ENCODE data around the gene CLDN19.
A peak's percentile ranks its signal among the peaks of the same experiment; 100 is the strongest.

The CLDN19 gene, protein sequence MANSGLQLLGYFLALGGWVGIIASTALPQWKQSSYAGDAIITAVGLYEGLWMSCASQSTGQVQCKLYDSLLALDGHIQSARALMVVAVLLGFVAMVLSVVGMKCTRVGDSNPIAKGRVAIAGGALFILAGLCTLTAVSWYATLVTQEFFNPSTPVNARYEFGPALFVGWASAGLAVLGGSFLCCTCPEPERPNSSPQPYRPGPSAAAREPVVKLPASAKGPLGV

DNA sequence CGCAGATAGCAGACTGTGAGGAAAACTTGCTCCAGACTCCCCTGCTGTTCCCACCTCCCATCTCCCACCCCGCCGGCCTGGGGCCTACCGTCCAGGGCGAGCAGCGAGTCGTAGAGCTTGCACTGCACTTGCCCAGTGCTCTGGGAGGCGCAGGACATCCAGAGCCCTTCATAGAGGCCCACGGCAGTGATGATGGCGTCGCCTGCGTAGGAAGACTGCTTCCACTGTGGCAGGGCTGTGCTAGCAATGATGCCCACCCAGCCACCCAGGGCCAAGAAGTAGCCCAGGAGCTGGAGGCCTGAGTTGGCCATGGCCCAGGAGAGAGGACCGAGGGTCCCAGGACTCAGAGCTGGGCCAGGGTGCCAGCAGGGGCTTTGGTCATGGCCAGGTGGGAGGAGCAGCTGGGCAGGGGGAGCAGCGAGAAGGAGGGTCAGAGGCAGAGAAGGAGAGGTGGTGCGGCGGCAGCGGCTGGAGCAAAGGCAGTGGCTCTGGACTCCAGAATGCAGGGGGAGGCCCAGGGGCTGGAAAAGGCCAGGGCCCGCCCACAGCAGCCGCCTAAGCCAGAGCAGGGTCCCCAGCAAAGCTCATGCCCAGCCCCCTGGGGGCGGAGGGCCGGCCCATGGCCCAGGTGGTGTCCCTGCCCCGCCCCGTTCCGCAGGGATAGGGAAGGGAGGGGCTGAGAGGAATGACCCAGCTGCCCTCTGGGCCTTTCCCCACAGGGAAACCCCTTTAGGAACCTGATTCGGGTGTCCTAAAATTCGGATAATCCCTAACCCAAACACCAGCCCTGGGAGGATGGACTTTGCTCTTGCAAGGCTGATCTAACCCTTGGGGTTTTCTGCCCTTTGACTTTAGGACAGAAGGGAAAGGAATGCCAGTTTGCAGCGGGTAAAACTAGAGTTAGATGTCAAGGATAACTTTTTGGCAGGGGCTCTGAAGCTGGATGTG is at the start of gene CLDN19:
TSS of gene CLDN19 (minus strand) at position 484 of the 948 bp plus-strand sequence. CDS start at position 311, 173 bp downstream.
- DNase-seq (ENCODE audit: low read depth in 3 of 3): no peak

GRCh38 chr1:42788021-42788420 is 48.0 kb upstream of the CLDN19 start:
- DNase-seq (ENCODE audit: low read depth in 3 of 3): no peak

DNA sequence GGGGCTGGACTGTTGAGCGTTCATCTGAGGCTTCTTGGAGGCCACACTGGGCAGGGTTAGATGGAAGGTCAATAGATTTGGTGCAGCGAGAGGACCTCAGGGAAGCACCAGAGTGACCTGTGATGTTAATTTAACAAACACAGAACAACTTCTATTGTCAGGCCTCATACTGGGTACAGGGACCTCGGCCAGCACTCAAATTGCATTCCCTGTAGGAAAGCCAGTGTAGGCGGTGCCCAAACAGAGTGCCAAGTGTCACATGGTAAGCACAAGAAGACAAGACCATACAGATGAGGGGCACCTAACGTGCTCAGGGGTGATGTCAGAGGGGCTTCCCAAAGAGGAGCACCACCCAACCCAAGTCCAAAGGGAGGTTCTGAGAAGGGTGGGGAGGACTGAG is 46.1 kb upstream of the CLDN19 start:
- DNase-seq (ENCODE audit: low read depth in 3 of 3): no peak

DNA sequence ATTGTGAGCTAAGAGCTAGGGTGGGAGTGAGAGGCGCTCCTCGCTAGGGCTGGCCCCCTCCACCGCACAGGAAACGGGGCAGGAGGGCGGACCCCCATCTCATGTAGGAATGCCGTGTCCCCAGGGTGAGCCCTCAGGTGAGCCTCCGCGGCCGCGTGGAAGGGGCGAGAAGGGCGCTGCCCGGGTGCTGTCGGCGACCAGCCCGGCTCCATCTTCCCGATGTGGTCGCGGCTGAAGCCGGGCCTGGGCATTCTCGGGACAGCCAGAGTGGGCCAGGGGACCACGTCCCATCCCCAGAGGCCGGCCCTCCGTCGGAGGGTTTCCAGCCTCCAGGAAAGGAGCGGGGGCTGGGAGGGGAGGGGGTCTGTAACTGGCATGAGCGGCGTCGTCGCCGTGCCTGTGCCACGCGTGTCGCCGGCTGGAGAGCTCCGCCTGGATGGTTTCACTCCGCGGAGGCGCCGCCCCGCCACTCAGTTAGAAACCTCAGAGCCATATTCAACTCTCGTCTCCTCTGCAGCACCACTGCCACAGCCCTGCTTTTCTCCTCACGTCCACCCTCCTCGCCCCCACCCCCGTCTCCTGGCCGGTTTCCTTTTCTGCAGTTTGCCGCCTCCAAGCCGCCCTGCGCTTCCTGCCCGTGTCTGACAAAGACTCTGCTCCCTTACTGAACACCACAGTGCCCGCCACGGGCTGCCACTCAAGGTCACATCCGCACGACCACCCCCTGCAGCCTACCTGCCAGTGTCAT is 45.1 kb upstream of the CLDN19 start, which contains the start of gene TMEM269:
TSS of gene TMEM269 (plus strand) at position 46 of the 748 bp plus-strand sequence. CDS start 4,903 bp downstream, outside the sequence.
- peak in 1 of 3 donors; percentile 30 for DNase-seq (ENCODE audit: low read depth in 3 of 3)

DNA sequence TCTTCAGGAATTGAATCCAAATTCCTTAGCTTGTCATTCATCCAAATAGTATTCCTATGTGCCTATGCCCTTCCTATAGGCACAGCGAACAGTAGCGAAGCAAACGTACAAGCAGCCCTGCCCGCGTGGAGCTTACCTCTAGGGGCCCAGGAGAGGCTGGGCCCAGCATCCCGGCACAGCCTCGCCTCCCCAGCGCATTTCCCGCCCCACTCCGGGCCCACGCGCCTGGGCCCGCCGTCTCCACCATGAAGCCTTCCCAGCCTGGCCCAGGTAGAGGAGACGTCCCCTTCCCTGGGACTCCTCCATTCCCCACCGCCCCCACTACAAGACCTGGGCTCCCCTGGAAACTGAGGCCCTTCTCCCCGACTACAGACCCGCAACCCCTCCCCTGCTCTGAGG is 44.5 kb upstream of the CLDN19 start:
- no peak for DNase-seq (ENCODE audit: low read depth in 3 of 3)

GRCh38 chr1:42783092-42783491 is 43.1 kb upstream of the CLDN19 start:
- DNase-seq (ENCODE audit: low read depth in 3 of 3): no peak

DNA sequence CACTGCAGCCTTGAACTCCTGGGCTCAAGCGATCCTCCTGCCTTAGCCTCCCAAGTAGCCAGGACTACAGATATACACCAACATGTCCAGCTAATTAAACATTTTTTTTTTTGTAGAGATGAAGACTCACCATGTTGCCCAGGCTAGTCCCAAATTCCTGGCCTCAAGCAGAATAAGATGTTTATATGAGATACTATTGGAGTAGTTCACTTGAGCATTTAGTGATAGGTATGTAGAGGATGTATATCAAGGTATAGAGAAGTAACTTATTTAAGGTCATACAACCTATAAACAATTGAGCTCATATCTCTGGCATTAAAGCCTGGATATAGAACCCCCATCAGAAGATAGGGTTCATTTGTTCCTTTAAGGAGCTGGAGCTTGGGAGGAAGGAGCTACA is 40.1 kb upstream of the CLDN19 start:
- DNase-seq (ENCODE audit: low read depth in 3 of 3): no peak

GRCh38 chr1:42779725-42780124 is 39.7 kb upstream of the CLDN19 start:
- no peak for DNase-seq (ENCODE audit: low read depth in 3 of 3)

- no peak for DNase-seq (ENCODE audit: low read depth in 3 of 3)
These were observed 37.8 kb upstream of the CLDN19 start for GRCh38 chr1:42777852-42778251.

- no peak for DNase-seq (ENCODE audit: low read depth in 3 of 3)
These were observed 36.5 kb upstream of the CLDN19 start for GRCh38 chr1:42776502-42776901.

DNA sequence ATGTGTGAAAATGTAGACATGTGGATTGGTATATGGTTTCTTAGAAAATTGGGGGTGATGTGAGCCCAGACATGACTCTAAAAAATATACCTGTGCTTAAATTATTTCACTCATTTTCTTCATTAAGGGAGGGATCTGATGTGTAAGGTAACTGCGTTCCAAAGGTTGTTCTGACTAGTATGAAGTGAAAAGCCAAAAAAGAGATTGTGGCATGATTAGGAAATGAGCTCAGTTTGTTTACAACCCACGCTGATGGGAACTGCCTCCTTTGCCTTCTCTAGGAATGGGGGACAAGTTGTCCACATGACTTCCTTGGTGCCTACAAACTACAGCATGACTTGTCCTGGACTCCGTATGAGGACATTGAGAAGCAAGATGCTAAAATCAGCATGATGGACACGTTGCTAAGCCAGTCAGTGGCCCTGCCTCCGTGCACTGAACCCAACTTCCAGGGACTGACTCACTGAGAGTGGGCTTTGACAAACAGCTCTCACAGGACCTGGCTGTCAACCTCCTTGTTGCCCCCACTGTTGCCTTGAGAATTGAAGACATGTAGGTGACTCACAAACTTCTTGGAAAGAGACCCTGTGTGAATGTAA is 35.0 kb upstream of the CLDN19 start:
- no peak for DNase-seq (ENCODE audit: low read depth in 3 of 3)

GRCh38 chr1:42773420-42773819 is 33.4 kb upstream of the CLDN19 start:
- DNase-seq (ENCODE audit: low read depth in 3 of 3): no peak

DNA sequence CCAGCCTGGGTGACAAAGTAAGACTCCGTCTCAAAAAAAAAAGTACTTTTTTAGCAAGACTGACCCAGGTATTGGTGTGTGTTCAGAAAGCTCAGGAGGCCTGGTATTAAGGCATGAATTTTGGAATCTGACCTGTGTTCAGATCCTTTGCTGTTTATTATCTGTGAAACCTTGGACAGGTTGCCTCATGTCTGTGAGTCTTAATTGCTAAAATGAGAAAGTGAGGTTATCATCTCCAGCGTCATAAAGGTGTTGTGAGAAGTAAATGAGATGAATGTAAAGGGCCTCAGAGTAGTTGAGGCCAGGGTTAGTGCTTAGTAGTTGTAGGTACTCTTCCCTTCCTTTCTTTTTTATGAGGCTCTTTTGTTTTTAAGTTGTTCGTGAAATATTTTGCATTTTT is 29.8 kb upstream of the CLDN19 start:
- no peak for DNase-seq (ENCODE audit: low read depth in 3 of 3)

GRCh38 chr1:42768172-42768571 is 28.1 kb upstream of the CLDN19 start:
- DNase-seq (ENCODE audit: low read depth in 3 of 3): no peak

GRCh38 chr1:42767510-42768000 is 27.5 kb upstream of the CLDN19 start:
- DNase-seq (ENCODE audit: low read depth in 3 of 3): no peak

DNA sequence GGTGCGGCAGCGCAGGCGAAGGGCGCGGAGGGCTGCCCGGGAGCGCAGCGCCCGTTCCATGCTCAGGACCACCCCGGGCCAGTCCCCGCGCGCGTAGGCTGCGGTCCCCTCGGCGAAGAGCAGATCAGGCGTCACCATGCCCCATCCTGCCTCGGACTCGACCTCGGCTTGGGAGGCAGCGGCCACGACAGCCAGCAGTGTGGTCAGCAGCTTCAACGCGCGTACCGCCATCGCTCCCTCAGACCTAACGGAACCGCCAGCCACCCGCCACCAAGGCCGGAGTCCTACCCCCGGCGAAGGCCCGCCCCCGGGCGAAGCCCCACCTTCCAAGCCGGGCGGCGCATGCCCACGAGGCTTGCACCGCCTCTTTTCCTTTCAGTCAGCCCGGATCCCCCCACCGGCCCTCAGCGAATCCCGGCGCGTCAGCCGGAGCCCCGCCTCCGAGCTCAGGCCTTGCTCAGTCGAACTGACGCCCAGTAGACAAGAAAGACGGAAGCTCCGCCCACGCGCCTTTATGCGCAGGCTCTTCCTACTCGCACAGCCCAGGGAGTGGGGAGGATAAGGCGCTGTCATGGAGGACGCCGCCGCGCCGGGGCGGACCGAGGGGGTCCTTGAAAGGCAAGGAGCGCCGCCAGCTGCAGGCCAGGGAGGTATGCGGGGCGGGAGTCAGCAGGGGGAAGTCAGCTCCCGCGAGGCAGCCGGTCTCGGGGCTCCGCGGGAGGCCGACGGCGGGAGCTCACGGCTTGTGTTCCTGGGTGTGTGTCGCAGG is 26.9 kb upstream of the CLDN19 start, which contains the start of the genes C1orf50 and P3H1:
TSS of gene C1orf50 (plus strand) at position 509 of the 769 bp plus-strand sequence. CDS start at position 572, 63 bp downstream.
TSS of gene P3H1 (minus strand) at position 288 of the 769 bp plus-strand sequence. CDS start at position 231, 57 bp downstream.
- peak; percentile 99 for DNase-seq (ENCODE audit: low read depth in 3 of 3)

GRCh38 chr1:42765832-42766740 is 26.1 kb upstream of the CLDN19 start:
- DNase-seq (ENCODE audit: low read depth in 3 of 3): peak; percentile 23 to 55 (median 23)

GRCh38 chr1:42765269-42765668 is 25.2 kb upstream of the CLDN19 start:
- DNase-seq (ENCODE audit: low read depth in 3 of 3): no peak

GRCh38 chr1:42762269-42762668 is 22.2 kb upstream of the CLDN19 start:
- no peak for DNase-seq (ENCODE audit: low read depth in 3 of 3)

Measured in stimulated activated CD4-positive, alpha-beta T cell treated with anti-CD3 and anti-CD28 coated beads, TNF-alpha, amount 100 ng/mL, for 48 hours (primary cell).